ENCODE measurements around the gene SMOC2. TPM values are rescaled to one million over a fixed set of nuclear protein-coding genes. Genes with fewer than 3 reads are reported as not detected.
"Not testable (repeated sequence)": the region's sequence is repeated elsewhere in the genome, so short reads cannot be mapped to it uniquely, and the experiment has no call there.

Gene SMOC2
- total and polyA plus RNA-seq, 2 donors from 2014 or later = 6.5 to 13.1 TPM

DNA sequence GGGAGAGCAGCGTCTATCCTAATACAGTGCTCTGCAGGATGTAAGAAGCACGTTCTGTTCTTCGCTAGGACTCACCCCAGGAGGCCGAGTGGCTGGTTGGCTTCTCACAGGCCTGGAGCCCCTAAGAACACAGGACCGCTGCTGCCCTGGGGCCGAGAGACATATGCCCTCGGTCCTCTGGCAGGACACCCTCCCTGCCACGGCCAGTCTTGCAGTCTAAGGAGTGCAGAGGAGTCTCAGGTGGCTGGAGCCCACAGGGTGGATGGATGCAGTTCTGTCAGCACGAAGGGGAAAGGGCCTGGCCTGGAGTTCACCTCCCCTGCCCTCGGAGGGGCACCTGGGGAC is 96.5 kb downstream of the SMOC2 start:
- no peaks in the 10 kb centered on the region for H3K36me3 ChIP-seq (ENCODE audit: control insufficient read depth in 2 of 3, insufficient read depth in 3 of 3, low read length in 3 of 3)
- FAIRE-seq = no peak
- H3K27me3 ChIP-seq (ENCODE audit: control insufficient read depth, insufficient read depth, low read length) = no peaks in the 10 kb centered on the region
- H3K4me1 ChIP-seq (ENCODE audit: control insufficient read depth in 2 of 3, insufficient read depth in 2 of 3, low read depth in 1 of 3, low read length in 3 of 3) = peaks cover 0 to 2% (median 0%) of the 10 kb centered on the region in 3 donors
- TF ChIP-seq, protein P1, sequence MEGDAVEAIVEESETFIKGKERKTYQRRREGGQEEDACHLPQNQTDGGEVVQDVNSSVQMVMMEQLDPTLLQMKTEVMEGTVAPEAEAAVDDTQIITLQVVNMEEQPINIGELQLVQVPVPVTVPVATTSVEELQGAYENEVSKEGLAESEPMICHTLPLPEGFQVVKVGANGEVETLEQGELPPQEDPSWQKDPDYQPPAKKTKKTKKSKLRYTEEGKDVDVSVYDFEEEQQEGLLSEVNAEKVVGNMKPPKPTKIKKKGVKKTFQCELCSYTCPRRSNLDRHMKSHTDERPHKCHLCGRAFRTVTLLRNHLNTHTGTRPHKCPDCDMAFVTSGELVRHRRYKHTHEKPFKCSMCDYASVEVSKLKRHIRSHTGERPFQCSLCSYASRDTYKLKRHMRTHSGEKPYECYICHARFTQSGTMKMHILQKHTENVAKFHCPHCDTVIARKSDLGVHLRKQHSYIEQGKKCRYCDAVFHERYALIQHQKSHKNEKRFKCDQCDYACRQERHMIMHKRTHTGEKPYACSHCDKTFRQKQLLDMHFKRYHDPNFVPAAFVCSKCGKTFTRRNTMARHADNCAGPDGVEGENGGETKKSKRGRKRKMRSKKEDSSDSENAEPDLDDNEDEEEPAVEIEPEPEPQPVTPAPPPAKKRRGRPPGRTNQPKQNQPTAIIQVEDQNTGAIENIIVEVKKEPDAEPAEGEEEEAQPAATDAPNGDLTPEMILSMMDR (IDR thresholded peaks at IDR 0.05; ENCODE audit: borderline replicate concordance, extremely low read depth, insufficient read depth) = no peak
- DNase-seq = no peak
- intact Hi-C loops (cut with DNase I) = no loop called here
- H3K27ac ChIP-seq (ENCODE audit: low read depth in 2 of 2, low read length in 2 of 2) = no peak overlapping the region
- H3K9ac ChIP-seq (ENCODE audit: low read length in 3 of 3) = no peak overlapping the region
- no peaks in the 10 kb centered on the region for H3K9me3 ChIP-seq (ENCODE audit: control insufficient read depth in 2 of 3, insufficient read depth in 1 of 3, low read length in 3 of 3)
- H3K4me3 ChIP-seq (ENCODE audit: low read length in 3 of 3) = no peak overlapping the region

DNA sequence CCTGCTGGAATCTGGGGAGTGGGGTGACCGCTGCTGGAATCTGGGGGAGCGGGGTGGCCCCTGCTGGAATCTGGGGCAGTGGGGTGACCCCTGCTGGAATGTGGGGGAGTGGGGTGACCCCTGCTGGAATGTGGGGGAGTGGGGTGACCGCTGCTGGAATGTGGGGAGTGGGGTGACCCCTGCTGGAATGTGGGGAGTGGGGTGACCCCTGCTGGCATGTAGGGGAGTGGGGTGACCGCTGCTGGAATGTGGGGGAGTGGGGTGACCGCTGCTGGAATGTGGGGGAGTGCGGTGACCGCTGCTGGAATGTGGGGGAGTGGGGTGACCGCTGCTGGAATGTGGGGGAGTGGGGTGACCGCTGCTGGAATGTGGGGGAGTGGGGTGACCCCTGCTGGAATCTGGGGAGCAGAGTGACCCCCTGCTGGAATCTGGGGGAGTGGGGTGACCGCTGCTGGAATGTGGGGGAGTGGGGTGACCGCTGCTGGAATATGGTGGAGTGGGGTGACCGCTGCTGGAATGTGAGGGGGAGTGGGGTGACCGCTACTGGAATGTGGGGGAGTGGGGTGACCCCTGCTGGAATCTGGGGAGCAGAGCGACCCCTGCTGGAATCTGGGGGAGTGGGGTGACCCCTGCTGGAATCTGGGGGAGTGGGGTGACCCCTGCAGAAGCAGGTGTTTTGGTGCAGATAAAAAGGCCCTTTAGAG is 97.4 kb downstream of the SMOC2 start:
- H3K9ac ChIP-seq (ENCODE audit: low read length in 3 of 3); FAIRE-seq; H3K36me3 ChIP-seq (ENCODE audit: control insufficient read depth in 2 of 3, insufficient read depth in 3 of 3, low read length in 3 of 3); DNase-seq; H3K4me3 ChIP-seq (ENCODE audit: low read length in 3 of 3); H3K27ac ChIP-seq (ENCODE audit: low read depth in 2 of 2, low read length in 2 of 2); H3K4me1 ChIP-seq (ENCODE audit: control insufficient read depth in 2 of 3, insufficient read depth in 2 of 3, low read depth in 1 of 3, low read length in 3 of 3); intact Hi-C loops (cut with DNase I); H3K9me3 ChIP-seq (ENCODE audit: control insufficient read depth in 2 of 3, insufficient read depth in 1 of 3, low read length in 3 of 3); H3K27me3 ChIP-seq (ENCODE audit: control insufficient read depth, insufficient read depth, low read length): not testable (repeated sequence)

DNA sequence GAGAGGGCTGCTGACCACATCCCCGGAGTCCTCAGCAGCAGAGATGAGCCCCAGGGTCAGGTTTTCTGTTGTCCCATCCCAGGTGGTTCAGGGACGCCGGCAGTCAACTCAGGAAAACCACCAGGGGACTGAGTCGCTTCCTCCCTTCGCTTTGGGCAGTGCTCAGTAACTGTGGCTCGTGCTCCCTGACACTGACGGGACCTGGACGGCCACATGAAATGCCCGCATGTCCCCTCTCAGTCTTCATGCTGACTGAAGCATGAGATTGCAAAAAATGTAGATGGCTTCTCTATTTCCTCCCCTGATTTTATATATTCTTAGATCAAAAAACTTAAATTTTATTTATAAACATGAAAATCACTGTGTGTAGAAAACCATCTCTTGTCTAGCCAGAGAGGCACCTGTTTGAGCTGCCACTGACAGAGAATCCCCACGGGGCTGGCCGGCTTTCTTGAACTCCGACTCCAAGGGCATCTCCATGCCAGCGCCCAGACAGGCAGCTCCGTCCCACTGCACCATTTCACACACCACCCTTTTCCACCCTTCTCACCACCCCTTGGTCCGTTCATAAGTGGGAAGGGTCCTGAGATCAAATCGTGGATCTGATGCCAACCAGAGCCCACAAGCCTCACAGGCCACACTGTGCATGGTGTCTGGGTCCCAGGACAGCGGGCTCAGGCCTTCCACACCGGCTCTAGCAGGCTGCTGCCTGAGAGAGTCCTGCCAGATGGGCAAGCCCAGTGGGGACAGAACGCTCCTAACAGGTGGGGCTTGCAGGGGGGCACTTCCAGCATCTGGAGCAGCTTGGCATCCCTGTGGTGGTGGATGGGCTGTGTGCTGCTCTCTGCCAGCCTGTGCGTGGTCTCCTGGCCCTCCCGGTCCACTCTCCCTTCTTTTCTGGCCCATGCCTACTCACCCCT is 98.2 kb downstream of the SMOC2 start:
- intact Hi-C loops (cut with DNase I) = no loop called here
- Histone ChIP-seq H3K27me3 (ENCODE audit: control insufficient read depth, insufficient read depth, low read length) (no peaks in the 10 kb centered on the region), H3K4me3 (ENCODE audit: low read length in 3 of 3) (no peak overlapping the region), H3K9ac (ENCODE audit: low read length in 3 of 3) (no peak overlapping the region), H3K36me3 (ENCODE audit: control insufficient read depth in 2 of 3, insufficient read depth in 3 of 3, low read length in 3 of 3) (no peaks in the 10 kb centered on the region), H3K4me1 (ENCODE audit: control insufficient read depth in 2 of 3, insufficient read depth in 2 of 3, low read depth in 1 of 3, low read length in 3 of 3) (peaks cover 0 to 2% (median 0%) of the 10 kb centered on the region in 3 donors), H3K9me3 (ENCODE audit: control insufficient read depth in 2 of 3, insufficient read depth in 1 of 3, low read length in 3 of 3) (no peaks in the 10 kb centered on the region), H3K27ac (ENCODE audit: low read depth in 2 of 2, low read length in 2 of 2) (no peak overlapping the region)
- no peak for DNase-seq
- FAIRE-seq = no peak
- TF ChIP-seq, protein P1 (IDR thresholded peaks at IDR 0.05; ENCODE audit: borderline replicate concordance, extremely low read depth, insufficient read depth) = no peak

DNA sequence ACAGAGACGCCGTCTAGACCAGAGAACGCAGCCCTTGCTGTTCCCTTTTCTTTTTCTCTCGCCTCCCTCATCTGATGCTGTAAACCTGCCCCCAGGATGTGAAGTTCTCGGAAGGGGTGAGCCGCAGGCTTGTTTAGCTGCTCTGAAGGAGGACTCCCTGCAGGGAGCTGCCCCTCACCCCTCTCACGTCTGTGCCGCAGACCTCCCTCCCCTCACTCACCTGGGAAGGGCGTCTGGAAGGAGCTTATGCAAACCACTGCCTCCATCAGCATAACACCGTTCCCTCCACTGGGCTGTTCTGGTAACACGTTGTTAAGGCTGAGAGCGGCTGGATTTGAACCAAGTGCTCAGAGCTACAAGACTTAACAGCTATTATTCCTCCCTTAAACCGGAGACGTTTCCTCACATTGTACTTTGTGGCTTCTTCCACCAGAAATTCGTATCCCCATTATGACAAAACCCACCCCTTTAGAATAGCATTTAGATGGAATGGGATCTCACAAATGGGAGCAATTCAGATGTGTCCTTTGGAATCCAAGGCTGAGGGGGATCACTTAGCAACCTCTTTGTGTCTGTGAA is 99.8 kb downstream of the SMOC2 start:
- no peak overlapping the region for H3K4me3 ChIP-seq (ENCODE audit: low read length in 3 of 3)
- H3K9ac ChIP-seq (ENCODE audit: low read length in 3 of 3) = no peak overlapping the region
- H3K27ac ChIP-seq (ENCODE audit: low read depth in 2 of 2, low read length in 2 of 2) = no peak overlapping the region
- FAIRE-seq = no peak
- intact Hi-C loops (cut with DNase I) = no loop called here
- H3K36me3 ChIP-seq (ENCODE audit: control insufficient read depth in 2 of 3, insufficient read depth in 3 of 3, low read length in 3 of 3) = no peaks in the 10 kb centered on the region
- no peak for DNase-seq
- H3K9me3 ChIP-seq (ENCODE audit: control insufficient read depth in 2 of 3, insufficient read depth in 1 of 3, low read length in 3 of 3) = no peaks in the 10 kb centered on the region
- peaks cover 0 to 2% (median 0%) of the 10 kb centered on the region in 3 donors for H3K4me1 ChIP-seq (ENCODE audit: control insufficient read depth in 2 of 3, insufficient read depth in 2 of 3, low read depth in 1 of 3, low read length in 3 of 3)
- TF ChIP-seq, protein P1 (IDR thresholded peaks at IDR 0.05; ENCODE audit: borderline replicate concordance, extremely low read depth, insufficient read depth) = no peak
- H3K27me3 ChIP-seq (ENCODE audit: control insufficient read depth, insufficient read depth, low read length) = no peaks in the 10 kb centered on the region
